ENCODE results near the gene VWA8. TPM values are rescaled to one million over a fixed set of nuclear protein-coding genes. Genes with fewer than 3 reads are reported as not detected.

VWA8 gene
- total and polyA plus RNA-seq, 4 donors = 7.1 to 50.3 (median 12.4) TPM

GRCh38 chr13:41774605-41775218, 186.2 kb downstream of the VWA8 start:
- H3K36me3 ChIP-seq (ENCODE audit: control insufficient read depth in 4 of 4, insufficient read depth in 3 of 4, low read depth in 1 of 4, low read length in 3 of 4) = peaks cover 0 to 14% (median 7%) of the 10 kb centered on the region in 4 donors
- no peak for TF ChIP-seq RAD21 (IDR thresholded peaks at IDR 0.05)
- TF ChIP-seq NR2F2 (IDR thresholded peaks at IDR 0.05) = no peak
- TF ChIP-seq FOXA2 (IDR thresholded peaks at IDR 0.05) = no peak
- no peak for TF ChIP-seq ZBTB33 (IDR thresholded peaks at IDR 0.05)
- TF ChIP-seq CTCF (IDR thresholded peaks at IDR 0.05; ENCODE audit: low read depth, low read length, missing input control) = no peak
- no peak for TF ChIP-seq EGR1 (IDR thresholded peaks at IDR 0.05; ENCODE audit: low read depth in 2 of 2)
- no peak for TF ChIP-seq TAF1 (conservative IDR thresholded peaks at IDR 0.05)
- TF ChIP-seq SP1 (IDR thresholded peaks at IDR 0.05) = no peak
- no peak for TF ChIP-seq MAX (IDR thresholded peaks at IDR 0.05)
- TF ChIP-seq FOXA1 (IDR thresholded peaks at IDR 0.05) = no peak
- TF ChIP-seq GABPA (IDR thresholded peaks at IDR 0.05 in 1 of 2, conservative IDR thresholded peaks at IDR 0.05 in 1 of 2) = no peak
- TF ChIP-seq YY1 (IDR thresholded peaks at IDR 0.05) = no peak
- no peak for TF ChIP-seq JUND (IDR thresholded peaks at IDR 0.05)
- TF ChIP-seq RXRA (IDR thresholded peaks at IDR 0.05) = no peak
- H3K4me3 ChIP-seq (ENCODE audit: low read depth in 1 of 3, low read length in 3 of 3) = no peak overlapping the region

GRCh38 chr13:41767801-41768200, 193.1 kb downstream of the VWA8 start:
- DNase-seq (ENCODE audit: low spot score) = no peak
- TF ChIP-seq HNF4G (IDR thresholded peaks at IDR 0.05) (no peak), SP1 (IDR thresholded peaks at IDR 0.05) (no peak), GABPA (IDR thresholded peaks at IDR 0.05 in 1 of 2, conservative IDR thresholded peaks at IDR 0.05 in 1 of 2) (no peak), YY1 (IDR thresholded peaks at IDR 0.05) (no peak), HNF4A (conservative IDR thresholded peaks at IDR 0.05) (no peak), MAX (IDR thresholded peaks at IDR 0.05) (no peak), JUND (IDR thresholded peaks at IDR 0.05) (no peak), EGR1 (IDR thresholded peaks at IDR 0.05; ENCODE audit: low read depth in 2 of 2) (no peak), FOXA1 (IDR thresholded peaks at IDR 0.05) (no peak), ATF3 (IDR thresholded peaks at IDR 0.05) (no peak), CTCF (IDR thresholded peaks at IDR 0.05; ENCODE audit: low read depth, low read length, missing input control) (no peak), FOXA2 (IDR thresholded peaks at IDR 0.05) (no peak), RXRA (IDR thresholded peaks at IDR 0.05) (no peak), TAF1 (conservative IDR thresholded peaks at IDR 0.05) (no peak), RAD21 (IDR thresholded peaks at IDR 0.05) (no peak), NR2F2 (IDR thresholded peaks at IDR 0.05) (no peak), ZBTB33 (IDR thresholded peaks at IDR 0.05) (no peak), REST (IDR thresholded peaks at IDR 0.05) (no peak)
- no peak overlapping the region for H3K27ac ChIP-seq (ENCODE audit: low read depth in 1 of 2, low read length in 2 of 2)
- no peak overlapping the region for H3K4me3 ChIP-seq (ENCODE audit: low read depth in 1 of 3, low read length in 3 of 3)
- no peak overlapping the region for H3K9ac ChIP-seq (ENCODE audit: low read depth in 1 of 2, low read length in 2 of 2)
- H3K27me3 ChIP-seq (ENCODE audit: control insufficient read depth in 4 of 4, insufficient read depth in 4 of 4, low read length in 3 of 4) = no peaks in the 10 kb centered on the region
- whole genome bisulfite sequencing = 84% methylated on average over 1 of the region's 1 CpG
- H3K4me1 ChIP-seq (ENCODE audit: control insufficient read depth in 4 of 4, insufficient read depth in 4 of 4, low read length in 3 of 4) = no peaks in the 10 kb centered on the region
- no peaks in the 10 kb centered on the region for H3K9me3 ChIP-seq (ENCODE audit: control insufficient read depth in 4 of 4, low read length in 3 of 4)
- peaks cover 0 to 4% (median 2%) of the 10 kb centered on the region in 4 donors for H3K36me3 ChIP-seq (ENCODE audit: control insufficient read depth in 4 of 4, insufficient read depth in 3 of 4, low read depth in 1 of 4, low read length in 3 of 4)

More at GRCh38 chr13:41774605-41775218, 186.2 kb downstream of the VWA8 start:
- no peaks in the 10 kb centered on the region for H3K27me3 ChIP-seq (ENCODE audit: control insufficient read depth in 4 of 4, insufficient read depth in 4 of 4, low read length in 3 of 4)
- no peaks in the 10 kb centered on the region for H3K9me3 ChIP-seq (ENCODE audit: control insufficient read depth in 4 of 4, low read length in 3 of 4)
- H3K27ac ChIP-seq (ENCODE audit: low read depth in 1 of 2, low read length in 2 of 2) = no peak overlapping the region
- no peak overlapping the region for H3K9ac ChIP-seq (ENCODE audit: low read depth in 1 of 2, low read length in 2 of 2)
- DNase-seq (ENCODE audit: low spot score) = no peak
- no peaks in the 10 kb centered on the region for H3K4me1 ChIP-seq (ENCODE audit: control insufficient read depth in 4 of 4, insufficient read depth in 4 of 4, low read length in 3 of 4)
